ENCODE measurements around the gene TYR. TPM values are rescaled to one million over a fixed set of nuclear protein-coding genes. Genes with fewer than 3 reads are reported as not detected.
"Not testable (repeated sequence)": the region's sequence is repeated elsewhere in the genome, so short reads cannot be mapped to it uniquely, and the experiment has no call there.

The TYR gene
- total RNA-seq, 2 experiments from 2014 or later = not detected

DNA sequence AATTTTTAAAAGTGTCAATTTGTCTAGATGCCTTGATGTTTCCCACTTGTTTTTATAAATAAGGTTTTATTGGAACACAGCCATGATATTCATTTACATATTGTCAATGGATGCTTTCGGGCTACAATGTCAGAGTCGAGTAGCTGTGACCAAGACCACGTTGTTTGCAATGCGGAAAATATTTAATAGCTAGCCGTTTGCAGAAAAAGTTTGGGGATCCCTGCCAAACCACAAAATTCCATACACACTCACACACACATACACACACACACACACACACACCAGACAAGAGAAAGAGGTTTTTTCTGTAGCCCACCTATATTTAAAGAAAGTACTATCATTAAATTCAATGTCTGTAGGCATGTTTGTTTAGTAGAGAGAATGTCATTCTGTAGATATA, 58.3 kb downstream of the TYR start:
- H3K27ac ChIP-seq (ENCODE audit: low read depth, low read length, poor library complexity, severe bottlenecking) = no peak overlapping the region
- H3K9me2 ChIP-seq (ENCODE audit: insufficient read depth, low read length) = no peaks in the 10 kb centered on the region
- H3K79me2 ChIP-seq (ENCODE audit: insufficient read depth, low read depth, low read length) = no peaks in the 10 kb centered on the region
- BruUV-seq (replicated peaks) = no TSS peak
- no peaks in the 10 kb centered on the region for H3K9me3 ChIP-seq (ENCODE audit: low read length)
- intact Hi-C loops (cut with micrococcal nuclease; ENCODE audit: unreplicated experiment) = no loop called here
- ChIA-PET CTCF (ENCODE audit: unreplicated experiment) (no interaction called here), POLR2A (no interaction called here)
- no peak overlapping the region for H3K4me2 ChIP-seq (ENCODE audit: low read length)
- H3K36me3 ChIP-seq (ENCODE audit: insufficient read depth, low read length) = no peaks in the 10 kb centered on the region
- no peaks in the 10 kb centered on the region for H4K20me1 ChIP-seq (ENCODE audit: insufficient read depth, low read length)
- no peaks in the 10 kb centered on the region for H3K4me1 ChIP-seq (ENCODE audit: insufficient read depth, low read length, poor library complexity, severe bottlenecking)
- DNase-seq (ENCODE audit: low spot score) = no peak
- H3K4me3 ChIP-seq (ENCODE audit: low read depth, low read length, poor library complexity, severe bottlenecking) = no peak overlapping the region
- H2AFZ ChIP-seq (ENCODE audit: low read length) = no peak overlapping the region
- TF ChIP-seq EZH2phosphoT487 (IDR thresholded peaks at IDR 0.05; ENCODE audit: borderline replicate concordance, low read depth, low read length) = no peak
- TF ChIP-seq, protein P1, sequence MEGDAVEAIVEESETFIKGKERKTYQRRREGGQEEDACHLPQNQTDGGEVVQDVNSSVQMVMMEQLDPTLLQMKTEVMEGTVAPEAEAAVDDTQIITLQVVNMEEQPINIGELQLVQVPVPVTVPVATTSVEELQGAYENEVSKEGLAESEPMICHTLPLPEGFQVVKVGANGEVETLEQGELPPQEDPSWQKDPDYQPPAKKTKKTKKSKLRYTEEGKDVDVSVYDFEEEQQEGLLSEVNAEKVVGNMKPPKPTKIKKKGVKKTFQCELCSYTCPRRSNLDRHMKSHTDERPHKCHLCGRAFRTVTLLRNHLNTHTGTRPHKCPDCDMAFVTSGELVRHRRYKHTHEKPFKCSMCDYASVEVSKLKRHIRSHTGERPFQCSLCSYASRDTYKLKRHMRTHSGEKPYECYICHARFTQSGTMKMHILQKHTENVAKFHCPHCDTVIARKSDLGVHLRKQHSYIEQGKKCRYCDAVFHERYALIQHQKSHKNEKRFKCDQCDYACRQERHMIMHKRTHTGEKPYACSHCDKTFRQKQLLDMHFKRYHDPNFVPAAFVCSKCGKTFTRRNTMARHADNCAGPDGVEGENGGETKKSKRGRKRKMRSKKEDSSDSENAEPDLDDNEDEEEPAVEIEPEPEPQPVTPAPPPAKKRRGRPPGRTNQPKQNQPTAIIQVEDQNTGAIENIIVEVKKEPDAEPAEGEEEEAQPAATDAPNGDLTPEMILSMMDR (conservative IDR thresholded peaks at IDR 0.05; ENCODE audit: low read length) = no peak

DNA sequence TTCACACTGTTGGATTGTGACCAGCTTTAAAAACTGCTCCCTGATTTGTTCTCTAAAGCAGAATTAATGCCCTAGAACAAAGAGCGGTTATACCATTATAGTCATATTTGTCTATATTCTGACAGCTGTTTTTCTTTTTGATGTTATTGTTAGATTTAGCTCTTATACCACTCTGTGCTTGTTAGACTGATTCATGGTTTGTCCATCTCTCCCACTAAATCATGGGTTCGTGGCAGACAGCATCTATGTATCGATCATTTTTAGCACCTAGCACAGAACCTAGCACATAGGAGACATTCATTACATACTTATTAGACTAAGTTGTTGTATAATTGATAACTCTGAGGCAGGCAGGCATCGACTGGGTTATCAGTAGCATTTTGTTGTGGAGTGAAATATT, 69.3 kb downstream of the TYR start:
- CTCF ChIA-PET (ENCODE audit: unreplicated experiment); BruUV-seq (replicated peaks); POLR2A ChIA-PET: not testable (repeated sequence)

DNA sequence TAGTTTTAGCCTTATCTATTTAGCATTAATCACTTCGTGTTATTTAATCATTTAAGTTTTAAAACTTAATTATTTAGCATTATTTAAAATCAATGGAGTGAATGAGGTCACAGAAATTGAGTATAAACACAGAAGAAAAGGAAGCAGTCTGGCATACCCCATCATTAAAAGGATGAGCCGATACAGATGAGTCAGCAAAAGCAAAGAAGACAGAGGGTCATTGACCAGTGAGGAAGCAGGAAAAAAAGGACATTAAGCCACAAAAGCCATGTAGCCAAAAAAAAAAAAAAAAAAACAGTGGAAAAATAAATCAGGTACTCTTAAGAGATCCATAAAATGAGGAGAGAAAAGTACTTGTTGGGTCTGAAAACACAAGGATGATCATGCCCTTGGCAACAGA, 71.5 kb downstream of the TYR start:
- no TSS peak for BruUV-seq (replicated peaks)
- Histone ChIP-seq H3K27ac (ENCODE audit: low read depth, low read length, poor library complexity, severe bottlenecking) (no peak overlapping the region), H3K4me3 (ENCODE audit: low read depth, low read length, poor library complexity, severe bottlenecking) (no peak overlapping the region), H3K4me2 (ENCODE audit: low read length) (no peak overlapping the region), H2AFZ (ENCODE audit: low read length) (no peak overlapping the region), H3K4me1 (ENCODE audit: insufficient read depth, low read length, poor library complexity, severe bottlenecking) (no peaks in the 10 kb centered on the region), H3K9me3 (ENCODE audit: low read length) (no peaks in the 10 kb centered on the region), H4K20me1 (ENCODE audit: insufficient read depth, low read length) (no peaks in the 10 kb centered on the region), H3K79me2 (ENCODE audit: insufficient read depth, low read depth, low read length) (no peaks in the 10 kb centered on the region), H3K36me3 (ENCODE audit: insufficient read depth, low read length) (no peaks in the 10 kb centered on the region), H3K9me2 (ENCODE audit: insufficient read depth, low read length) (no peaks in the 10 kb centered on the region)
- POLR2A ChIA-PET = no interaction called here
- DNase-seq (ENCODE audit: low spot score) = no peak
- intact Hi-C loops (cut with micrococcal nuclease; ENCODE audit: unreplicated experiment) = no loop called here
- CTCF ChIA-PET (ENCODE audit: unreplicated experiment) = no interaction called here
- TF ChIP-seq EZH2phosphoT487 (IDR thresholded peaks at IDR 0.05; ENCODE audit: borderline replicate concordance, low read depth, low read length) = no peak
- TF ChIP-seq, protein P1 (conservative IDR thresholded peaks at IDR 0.05; ENCODE audit: low read length) = no peak

More for the DNA sequence above, 69.3 kb downstream of the TYR start:
- H3K79me2 ChIP-seq (ENCODE audit: insufficient read depth, low read depth, low read length); H4K20me1 ChIP-seq (ENCODE audit: insufficient read depth, low read length); H3K9me2 ChIP-seq (ENCODE audit: insufficient read depth, low read length); H2AFZ ChIP-seq (ENCODE audit: low read length); intact Hi-C loops (cut with micrococcal nuclease; ENCODE audit: unreplicated experiment); H3K4me2 ChIP-seq (ENCODE audit: low read length); H3K36me3 ChIP-seq (ENCODE audit: insufficient read depth, low read length); H3K4me3 ChIP-seq (ENCODE audit: low read depth, low read length, poor library complexity, severe bottlenecking); H3K4me1 ChIP-seq (ENCODE audit: insufficient read depth, low read length, poor library complexity, severe bottlenecking); H3K9me3 ChIP-seq (ENCODE audit: low read length); DNase-seq (ENCODE audit: low spot score); H3K27ac ChIP-seq (ENCODE audit: low read depth, low read length, poor library complexity, severe bottlenecking): not testable (repeated sequence)

DNA sequence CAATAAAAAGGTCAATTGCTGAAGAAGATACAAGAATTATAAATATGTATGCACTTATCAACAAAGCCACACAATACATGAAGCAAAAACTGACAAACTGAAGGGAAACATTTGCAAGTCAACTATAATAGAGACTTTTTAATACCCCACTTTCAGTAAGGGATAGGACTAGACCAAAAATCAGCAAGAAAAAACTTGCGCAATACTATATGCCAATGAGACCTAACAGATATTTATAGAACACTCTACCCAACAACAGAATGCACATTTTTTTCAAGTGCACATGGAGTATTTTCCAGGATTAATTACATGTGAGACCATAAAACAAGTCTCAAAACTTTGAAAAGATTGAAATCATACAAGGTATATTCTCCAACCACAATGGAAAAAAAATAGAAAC, 83.8 kb downstream of the TYR start:
- H3K4me3 ChIP-seq (ENCODE audit: low read depth, low read length, poor library complexity, severe bottlenecking); H3K9me2 ChIP-seq (ENCODE audit: insufficient read depth, low read length); POLR2A ChIA-PET; H4K20me1 ChIP-seq (ENCODE audit: insufficient read depth, low read length); H3K9me3 ChIP-seq (ENCODE audit: low read length); DNase-seq (ENCODE audit: low spot score); CTCF ChIA-PET (ENCODE audit: unreplicated experiment); H3K4me2 ChIP-seq (ENCODE audit: low read length); BruUV-seq (replicated peaks); H3K36me3 ChIP-seq (ENCODE audit: insufficient read depth, low read length); H3K79me2 ChIP-seq (ENCODE audit: insufficient read depth, low read depth, low read length); H3K4me1 ChIP-seq (ENCODE audit: insufficient read depth, low read length, poor library complexity, severe bottlenecking); H3K27ac ChIP-seq (ENCODE audit: low read depth, low read length, poor library complexity, severe bottlenecking); intact Hi-C loops (cut with micrococcal nuclease; ENCODE audit: unreplicated experiment); H2AFZ ChIP-seq (ENCODE audit: low read length): not testable (repeated sequence)

Data from OCI-LY7 (cell line).